ENCODE results near the gene CLIC6.
"Not testable (repeated sequence)": the region's sequence is repeated elsewhere in the genome, so short reads cannot be mapped to it uniquely, and the experiment has no call there.

Gene CLIC6

DNA sequence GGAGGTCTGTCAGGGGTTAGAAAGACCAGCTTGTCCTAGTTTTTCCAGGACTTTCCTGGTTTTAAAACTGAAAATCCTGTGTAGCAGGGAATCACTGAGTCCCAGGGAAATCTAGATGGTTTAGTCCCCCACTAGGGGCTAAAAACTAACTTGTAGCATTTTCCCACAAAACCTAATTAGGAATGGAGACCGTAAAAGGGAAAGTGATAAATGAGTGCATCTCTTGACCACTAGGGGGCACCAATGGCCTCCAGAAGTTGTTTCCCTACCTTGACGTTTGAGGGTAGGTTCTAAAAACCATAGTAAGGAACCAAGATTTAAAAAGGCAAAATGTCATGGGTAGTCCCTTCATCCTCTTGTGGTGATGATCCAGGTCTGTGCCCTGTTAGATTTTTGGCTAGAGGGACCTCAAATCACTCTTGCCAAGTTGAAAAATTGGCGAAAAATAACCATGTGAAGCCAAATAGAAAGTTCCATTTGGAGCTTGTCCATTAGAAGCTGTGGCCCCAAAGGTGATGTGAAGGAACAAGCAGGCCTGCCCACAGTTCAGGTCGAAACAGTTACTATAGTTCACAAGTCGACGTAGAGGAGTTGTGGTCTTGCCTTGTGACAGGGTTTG lies 24.5 kb downstream of the CLIC6 start:
- peak; percentile 67 for DNase-seq

DNA sequence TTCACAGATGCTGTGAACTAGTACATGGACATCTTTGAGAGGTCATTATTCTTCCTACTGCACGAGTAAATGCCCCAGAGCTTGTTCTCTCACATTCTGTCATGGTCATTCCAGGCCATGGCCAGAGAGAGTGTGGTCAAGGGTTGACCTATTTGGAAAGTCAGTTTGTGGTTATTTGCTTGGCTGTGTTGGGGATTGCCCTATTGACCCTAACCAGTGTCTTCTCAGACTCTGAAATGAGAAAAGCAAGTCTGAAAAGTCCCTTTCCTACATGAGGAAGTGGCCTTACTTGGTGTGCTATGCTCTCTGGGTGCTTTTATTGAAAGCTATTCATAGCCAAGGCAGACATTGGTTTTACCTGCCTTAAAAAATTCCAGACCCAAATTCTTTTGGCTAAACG lies 26.6 kb downstream of the CLIC6 start:
- DNase-seq = no peak

- DNase-seq = no peak
Measured at GRCh38 chr21:34696121-34696520, 27.3 kb downstream of the CLIC6 start.

DNA sequence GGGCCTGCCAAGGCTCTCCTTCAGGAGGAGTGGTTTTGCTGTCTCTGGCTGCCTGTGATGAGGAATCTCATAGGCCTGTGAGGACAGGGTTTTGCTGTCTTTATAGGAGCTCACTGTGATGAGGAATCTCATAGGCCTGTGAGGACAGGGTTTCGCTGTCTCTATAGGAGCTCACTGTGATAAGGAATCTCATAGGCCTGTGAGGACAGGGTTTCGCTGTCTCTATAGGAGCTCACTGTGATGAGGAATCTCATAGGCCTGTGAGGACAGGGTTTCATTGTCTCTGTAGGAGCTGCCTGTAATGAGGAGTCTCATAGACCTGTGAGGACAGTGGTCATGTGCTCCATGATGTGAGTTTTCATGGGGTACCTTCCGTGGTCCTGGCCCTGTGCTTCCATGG lies 29.0 kb downstream of the CLIC6 start:
- DNase-seq = no peak

- no peak for DNase-seq
Measured at GRCh38 chr21:34698270-34699015, 29.6 kb downstream of the CLIC6 start.

- DNase-seq = no peak
Measured at GRCh38 chr21:34700605-34701004, 31.8 kb downstream of the CLIC6 start.

GRCh38 chr21:34701726-34702125 lies 32.9 kb downstream of the CLIC6 start:
- DNase-seq = no peak

GRCh38 chr21:34702341-34703170 lies 33.8 kb downstream of the CLIC6 start:
- no peak for DNase-seq

- DNase-seq = no peak
Measured at GRCh38 chr21:34703571-34703970, 34.8 kb downstream of the CLIC6 start.

GRCh38 chr21:34704119-34704518 lies 35.3 kb downstream of the CLIC6 start:
- DNase-seq = no peak

- DNase-seq = no peak
Measured at GRCh38 chr21:34705011-34705410, 36.2 kb downstream of the CLIC6 start.

DNA sequence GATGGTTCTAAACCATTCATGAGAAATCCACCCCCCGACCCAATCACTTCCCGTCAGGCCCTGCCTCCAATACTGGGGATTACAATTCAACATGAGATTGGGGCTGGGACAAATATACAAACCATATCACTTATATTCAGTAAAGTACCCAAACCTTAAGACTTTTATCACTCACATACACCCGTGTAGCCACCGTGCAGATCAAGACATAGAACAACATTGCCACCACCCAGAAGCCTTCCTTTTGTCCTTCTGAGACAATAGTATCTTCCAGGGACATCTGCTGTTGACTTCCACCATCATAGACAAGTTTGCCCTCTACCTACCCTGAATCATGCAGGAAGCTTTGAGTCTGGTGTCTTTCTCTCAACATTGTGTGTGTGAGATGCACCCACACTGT lies 37.5 kb downstream of the CLIC6 start:
- no peak for DNase-seq

- DNase-seq = peak; percentile 86
Measured at GRCh38 chr21:34707876-34708325, 39.1 kb downstream of the CLIC6 start.

DNA sequence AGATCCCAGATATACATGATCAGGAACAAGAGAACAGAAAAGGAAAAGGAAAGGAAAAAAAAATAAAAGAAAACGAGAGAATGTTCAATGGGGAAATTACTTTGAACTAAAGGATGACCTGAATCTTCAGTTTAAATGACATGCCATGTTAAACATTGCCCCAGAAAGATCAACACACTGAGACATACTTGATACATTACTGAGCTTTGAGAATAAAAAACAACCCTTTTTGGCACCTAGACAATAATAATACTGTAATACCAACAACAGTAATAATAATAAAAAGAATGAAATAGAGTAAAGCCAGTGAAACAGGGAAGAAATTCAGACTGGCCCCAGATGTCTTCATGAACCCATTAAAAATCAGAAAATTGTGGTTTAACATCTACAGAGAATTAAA lies 44.8 kb downstream of the CLIC6 start:
- no peak for DNase-seq

GRCh38 chr21:34715518-34715917 lies 46.7 kb downstream of the CLIC6 start:
- peak; percentile 59 for DNase-seq

- peak; percentile 76 for DNase-seq
Measured at GRCh38 chr21:34715985-34716596, 47.3 kb downstream of the CLIC6 start.

DNA sequence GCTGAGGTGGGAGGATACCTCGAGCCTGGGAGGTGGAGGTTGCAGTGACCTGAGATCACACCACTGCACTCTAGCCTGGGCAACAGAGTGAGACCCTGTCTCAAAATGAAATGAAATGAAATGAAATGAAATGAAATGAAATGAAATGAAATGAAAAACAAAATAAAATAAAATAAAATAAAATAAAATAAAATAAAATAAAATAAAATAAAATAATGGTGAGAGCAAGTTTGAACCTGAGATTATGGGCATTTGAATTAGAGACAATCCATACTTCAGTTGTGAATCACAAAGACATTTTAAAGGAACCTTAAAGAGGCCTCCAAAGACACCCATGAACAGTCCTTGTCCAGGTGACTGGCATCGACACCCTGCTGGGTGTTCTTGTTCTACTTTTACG lies 49.7 kb downstream of the CLIC6 start:
- not testable (repeated sequence) for DNase-seq

- no peak for DNase-seq
Measured at GRCh38 chr21:34722684-34723300, 54.0 kb downstream of the CLIC6 start.

DNA sequence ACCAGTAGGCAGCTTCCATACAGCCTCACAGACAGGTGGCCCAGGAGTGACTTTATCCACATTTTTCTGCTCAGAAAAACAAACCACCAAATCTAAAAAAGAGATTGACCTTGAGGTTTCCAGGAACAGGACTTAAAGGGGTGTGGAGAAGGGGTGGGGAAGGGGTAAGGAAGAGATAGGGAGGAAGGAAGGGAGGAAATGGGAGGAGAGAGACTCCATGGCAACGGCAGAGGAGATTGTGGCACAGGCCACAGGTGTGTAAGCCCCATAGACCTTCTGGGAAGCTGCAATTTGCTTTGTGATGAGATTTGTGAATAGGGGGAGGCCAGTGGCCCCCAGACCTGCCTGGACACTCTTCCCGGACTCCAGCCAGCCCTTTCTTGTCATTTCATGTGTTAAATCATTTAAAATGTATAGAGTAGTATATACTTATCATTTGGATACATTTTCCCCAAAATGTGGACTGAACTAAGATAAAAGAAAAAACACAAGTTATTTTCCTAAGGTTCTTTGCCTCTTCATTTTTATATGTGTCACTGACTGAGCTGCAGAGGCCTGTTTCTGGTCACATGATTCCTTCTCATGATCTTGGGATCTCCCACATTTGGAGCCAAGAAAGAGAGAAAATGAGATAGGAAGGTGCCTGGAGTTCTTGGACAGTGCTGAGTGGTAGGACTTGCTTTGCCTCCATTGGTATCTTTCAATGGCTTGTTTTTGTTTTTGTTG lies 55.5 kb downstream of the CLIC6 start:
- DNase-seq = no peak

- DNase-seq = no peak
Measured at GRCh38 chr21:34724857-34725195, 56.0 kb downstream of the CLIC6 start.

DNA sequence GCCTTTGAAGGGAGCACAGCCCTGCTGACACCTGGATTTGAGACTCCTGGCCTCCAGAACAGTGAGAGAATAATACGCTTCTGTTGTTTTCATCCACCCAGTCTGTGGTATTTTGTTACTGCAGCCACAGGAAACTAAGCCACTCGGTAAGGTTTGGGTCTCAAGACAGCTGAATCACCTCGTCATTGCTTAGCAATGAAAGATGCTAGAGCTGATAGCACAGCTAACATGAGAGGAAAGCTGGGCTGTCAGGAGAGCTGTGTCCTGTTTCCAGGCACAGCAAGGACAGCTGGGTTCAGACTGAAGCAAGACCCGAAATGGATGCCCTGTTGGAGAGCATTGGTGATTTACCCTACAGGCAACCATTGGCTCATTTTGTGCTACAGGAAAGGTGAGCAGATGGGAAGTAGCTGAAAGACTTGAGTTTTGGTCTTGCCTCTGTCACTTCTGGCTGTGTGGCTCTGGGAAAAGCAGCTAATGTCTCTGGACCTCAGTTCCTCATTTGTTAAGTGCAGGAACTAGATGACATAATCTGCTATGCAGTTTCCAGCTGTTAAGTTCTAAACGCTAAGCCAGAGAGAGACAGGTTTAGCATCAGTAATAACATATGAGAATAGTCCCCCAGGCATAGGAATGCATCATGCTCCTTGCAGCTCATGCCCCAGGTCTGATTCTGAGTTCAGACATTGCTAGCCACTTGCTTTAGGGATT lies 58.0 kb downstream of the CLIC6 start:
- DNase-seq = peak; percentile 40

GRCh38 chr21:34728479-34728878 lies 59.7 kb downstream of the CLIC6 start:
- DNase-seq = no peak

Data from activated CD4-positive, alpha-beta T cell treated with anti-CD3 and anti-CD28 coated beads, Interleukin-10, Interleukin-2, amounts not matched to agents 100 ng/mL and 50 ng/mL, durations not matched to agents 16 hours and 8 hours (primary cell).